ENCODE measurements around the gene WDR89.

DNA sequence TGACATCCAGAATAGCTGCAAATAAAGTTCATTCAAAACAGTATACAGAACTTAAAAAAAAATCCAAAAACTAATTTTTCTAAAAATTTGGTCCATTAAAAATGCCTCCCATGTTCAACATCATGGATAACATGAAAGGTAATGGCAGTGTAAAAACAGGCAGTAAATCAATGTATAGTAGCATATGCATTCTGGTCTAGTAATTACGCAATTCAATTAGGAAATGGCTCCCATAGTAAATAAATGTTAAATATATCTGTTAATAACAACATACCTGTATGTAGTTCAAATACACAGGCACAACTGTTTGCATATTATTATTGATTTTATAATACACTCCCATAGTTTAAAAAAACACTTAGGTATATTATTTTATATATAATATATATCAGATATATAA, 43.7 kb upstream of the WDR89 start:
- TF ChIP-seq, protein P1, sequence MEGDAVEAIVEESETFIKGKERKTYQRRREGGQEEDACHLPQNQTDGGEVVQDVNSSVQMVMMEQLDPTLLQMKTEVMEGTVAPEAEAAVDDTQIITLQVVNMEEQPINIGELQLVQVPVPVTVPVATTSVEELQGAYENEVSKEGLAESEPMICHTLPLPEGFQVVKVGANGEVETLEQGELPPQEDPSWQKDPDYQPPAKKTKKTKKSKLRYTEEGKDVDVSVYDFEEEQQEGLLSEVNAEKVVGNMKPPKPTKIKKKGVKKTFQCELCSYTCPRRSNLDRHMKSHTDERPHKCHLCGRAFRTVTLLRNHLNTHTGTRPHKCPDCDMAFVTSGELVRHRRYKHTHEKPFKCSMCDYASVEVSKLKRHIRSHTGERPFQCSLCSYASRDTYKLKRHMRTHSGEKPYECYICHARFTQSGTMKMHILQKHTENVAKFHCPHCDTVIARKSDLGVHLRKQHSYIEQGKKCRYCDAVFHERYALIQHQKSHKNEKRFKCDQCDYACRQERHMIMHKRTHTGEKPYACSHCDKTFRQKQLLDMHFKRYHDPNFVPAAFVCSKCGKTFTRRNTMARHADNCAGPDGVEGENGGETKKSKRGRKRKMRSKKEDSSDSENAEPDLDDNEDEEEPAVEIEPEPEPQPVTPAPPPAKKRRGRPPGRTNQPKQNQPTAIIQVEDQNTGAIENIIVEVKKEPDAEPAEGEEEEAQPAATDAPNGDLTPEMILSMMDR (IDR thresholded peaks at IDR 0.05) = no peak
- no peak for TF ChIP-seq POLR2A (IDR thresholded peaks at IDR 0.05)
